Mesothelial cell of epicardium (in vitro differentiated cells): ENCODE measurements around the gene PRR23E. TPM values are rescaled to one million over a fixed set of nuclear protein-coding genes. Genes with fewer than 3 reads are reported as not detected.

Experiments used
- DNase-seq, 2 experiments: peaks; one replicate each; pipeline ENCODE4 v3.0.0; 2021; ENCODE audit warnings: low spot score in 2 of 2; ENCODE audit not compliant: unreplicated experiment in 2 of 2
- H3K27ac Mint-ChIP-seq: 2 replicates; pipeline ENCODE4 v1.8.0; 2021; ENCODE audit warnings: mixed read lengths
- H3K27me3 Mint-ChIP-seq: 2 replicates; pipeline ENCODE4 v1.8.0; 2021; ENCODE audit warnings: low read depth, mixed read lengths
- H3K36me3 Mint-ChIP-seq: 2 replicates; pipeline ENCODE4 v1.8.0; 2021; ENCODE audit warnings: mixed read lengths
- H3K4me1 Mint-ChIP-seq: 2 replicates; pipeline ENCODE4 v1.8.0; 2021; ENCODE audit warnings: mixed read lengths
- H3K4me3 Mint-ChIP-seq: 2 replicates; pipeline ENCODE4 v1.8.0; 2021; ENCODE audit warnings: mild to moderate bottlenecking, moderate library complexity, mixed read lengths
- H3K9me3 Mint-ChIP-seq: 2 replicates; pipeline ENCODE4 v1.8.0; 2021; ENCODE audit warnings: mixed read lengths
- total RNA-seq: library from RNA; stranded (reverse); gene quantifications from 3 replicates; pipeline ENCODE4 v1.2.1, GENCODE V29; 2021
- TF ChIP-seq, protein P1 (sequence below): fragments of 200-600 bp; sonication (generic); IDR thresholded peaks from one replicate; pipeline ENCODE4 v1.5.0; 2021; ENCODE audit warnings: antibody characterized with exemption; ENCODE audit not compliant: unreplicated experiment

The PRR23E gene
- total RNA-seq, 1 donor from 2014 or later: not detected

DNA sequence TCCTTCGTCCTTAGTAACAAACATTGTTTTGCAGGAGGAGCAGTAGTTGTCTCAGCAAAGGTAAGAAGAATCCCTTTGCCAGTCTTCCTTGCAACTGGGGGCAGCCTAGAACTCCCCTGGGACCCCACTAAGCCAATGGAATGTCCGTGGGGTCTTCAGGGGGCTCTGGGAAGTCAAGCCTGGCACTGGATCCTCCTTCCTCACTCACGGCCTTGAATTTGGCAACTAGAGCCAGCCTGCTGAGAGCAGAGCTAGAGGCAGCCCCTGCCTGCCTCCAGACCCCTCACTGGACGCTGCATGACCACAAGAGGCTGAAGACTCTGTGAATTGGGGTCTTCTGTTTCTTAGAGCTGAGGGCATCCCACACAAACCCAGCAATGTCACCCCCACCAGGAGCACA, 18.6 kb upstream of the PRR23E start:
- H3K27ac Mint-ChIP-seq: no peak overlapping the region
- DNase-seq: no peak
- TF ChIP-seq, protein P1, sequence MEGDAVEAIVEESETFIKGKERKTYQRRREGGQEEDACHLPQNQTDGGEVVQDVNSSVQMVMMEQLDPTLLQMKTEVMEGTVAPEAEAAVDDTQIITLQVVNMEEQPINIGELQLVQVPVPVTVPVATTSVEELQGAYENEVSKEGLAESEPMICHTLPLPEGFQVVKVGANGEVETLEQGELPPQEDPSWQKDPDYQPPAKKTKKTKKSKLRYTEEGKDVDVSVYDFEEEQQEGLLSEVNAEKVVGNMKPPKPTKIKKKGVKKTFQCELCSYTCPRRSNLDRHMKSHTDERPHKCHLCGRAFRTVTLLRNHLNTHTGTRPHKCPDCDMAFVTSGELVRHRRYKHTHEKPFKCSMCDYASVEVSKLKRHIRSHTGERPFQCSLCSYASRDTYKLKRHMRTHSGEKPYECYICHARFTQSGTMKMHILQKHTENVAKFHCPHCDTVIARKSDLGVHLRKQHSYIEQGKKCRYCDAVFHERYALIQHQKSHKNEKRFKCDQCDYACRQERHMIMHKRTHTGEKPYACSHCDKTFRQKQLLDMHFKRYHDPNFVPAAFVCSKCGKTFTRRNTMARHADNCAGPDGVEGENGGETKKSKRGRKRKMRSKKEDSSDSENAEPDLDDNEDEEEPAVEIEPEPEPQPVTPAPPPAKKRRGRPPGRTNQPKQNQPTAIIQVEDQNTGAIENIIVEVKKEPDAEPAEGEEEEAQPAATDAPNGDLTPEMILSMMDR: no peak
- H3K36me3 Mint-ChIP-seq: peaks cover 2% of the 10 kb centered on the region
- H3K27me3 Mint-ChIP-seq: peaks cover 56% of the 10 kb centered on the region
- no peak overlapping the region for H3K4me3 Mint-ChIP-seq
- peaks cover 26% of the 10 kb centered on the region for H3K4me1 Mint-ChIP-seq
- H3K9me3 Mint-ChIP-seq: peaks cover 22% of the 10 kb centered on the region

DNA sequence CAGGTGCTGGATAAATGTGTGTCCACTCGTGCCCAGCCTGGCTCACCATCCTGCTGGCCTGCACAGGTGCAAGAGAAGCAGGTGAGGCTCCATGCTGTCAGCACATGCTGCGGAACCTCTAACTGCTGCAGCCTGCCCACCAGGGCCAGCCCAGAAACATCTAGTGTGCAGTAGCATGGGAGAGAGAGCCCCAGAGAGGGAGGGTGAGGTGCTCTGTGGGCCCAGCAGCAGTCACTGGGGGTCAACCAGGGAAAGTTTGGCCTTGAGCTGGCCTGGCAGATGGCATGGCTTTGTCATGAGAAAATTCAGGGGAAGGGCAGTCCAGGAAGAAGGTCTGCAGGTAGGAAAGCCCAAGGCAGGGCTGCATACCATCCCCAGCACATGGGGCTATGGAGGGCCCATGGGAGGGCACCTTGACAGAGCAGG, 18.2 kb upstream of the PRR23E start:
- Mint-ChIP-seq H3K9me3 (peaks cover 26% of the 10 kb centered on the region), H3K27me3 (peaks cover 53% of the 10 kb centered on the region), H3K4me1 (peaks cover 26% of the 10 kb centered on the region), H3K36me3 (peaks cover 2% of the 10 kb centered on the region), H3K27ac (no peak overlapping the region), H3K4me3 (no peak overlapping the region)
- TF ChIP-seq, protein P1: no peak
- peak in 1 of 2 experiments; percentile 34 for DNase-seq

DNA sequence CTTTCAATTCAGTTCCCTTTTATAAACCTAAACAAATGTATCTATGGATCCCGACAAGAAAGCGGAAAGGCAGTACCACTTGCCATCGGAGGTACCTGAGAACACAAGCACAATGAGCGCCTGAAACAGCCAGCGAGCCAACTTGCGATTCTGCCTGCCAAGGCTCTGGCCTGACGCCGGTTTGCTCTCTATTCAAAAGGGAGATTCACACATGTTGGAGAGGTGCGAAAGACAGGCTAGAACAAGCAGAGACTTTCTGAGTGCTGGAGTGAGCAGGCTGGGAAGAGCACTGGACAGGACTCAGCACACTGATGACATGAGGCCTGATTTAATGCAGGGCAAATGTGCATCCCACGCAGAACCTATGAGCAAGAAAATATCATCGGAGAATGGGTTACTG, 17.7 kb upstream of the PRR23E start:
- peaks cover 2% of the 10 kb centered on the region for H3K36me3 Mint-ChIP-seq
- H3K27ac Mint-ChIP-seq: no peak overlapping the region
- DNase-seq: no peak
- H3K4me1 Mint-ChIP-seq: peaks cover 26% of the 10 kb centered on the region
- TF ChIP-seq, protein P1: no peak
- no peak overlapping the region for H3K4me3 Mint-ChIP-seq
- H3K9me3 Mint-ChIP-seq: peaks cover 31% of the 10 kb centered on the region
- H3K27me3 Mint-ChIP-seq: peaks cover 52% of the 10 kb centered on the region

DNA sequence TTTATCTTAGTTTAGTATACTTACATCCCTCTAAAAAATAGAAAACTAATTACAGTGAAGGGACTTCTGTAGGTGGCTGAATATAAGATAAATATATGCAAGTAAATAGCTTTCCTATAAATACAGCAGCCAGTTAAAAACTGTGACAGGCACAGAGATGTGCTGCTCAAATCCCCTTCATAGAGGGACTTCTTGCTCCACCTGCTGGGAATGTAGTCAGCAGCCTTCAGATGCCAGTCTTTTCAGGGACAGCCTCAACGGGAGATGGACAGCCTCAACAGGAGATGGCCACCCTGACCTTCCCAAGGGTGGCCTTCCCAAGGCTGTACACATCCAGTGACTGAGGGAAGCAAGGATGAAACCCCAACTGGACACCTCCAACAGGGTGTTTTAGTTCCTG, 15.7 kb upstream of the PRR23E start:
- peaks cover 33% of the 10 kb centered on the region for H3K9me3 Mint-ChIP-seq
- TF ChIP-seq, protein P1: no peak
- H3K4me3 Mint-ChIP-seq: no peak overlapping the region
- no peak overlapping the region for H3K27ac Mint-ChIP-seq
- peaks cover 2% of the 10 kb centered on the region for H3K36me3 Mint-ChIP-seq
- H3K4me1 Mint-ChIP-seq: peaks cover 13% of the 10 kb centered on the region
- DNase-seq: no peak
- peaks cover 35% of the 10 kb centered on the region for H3K27me3 Mint-ChIP-seq

DNA sequence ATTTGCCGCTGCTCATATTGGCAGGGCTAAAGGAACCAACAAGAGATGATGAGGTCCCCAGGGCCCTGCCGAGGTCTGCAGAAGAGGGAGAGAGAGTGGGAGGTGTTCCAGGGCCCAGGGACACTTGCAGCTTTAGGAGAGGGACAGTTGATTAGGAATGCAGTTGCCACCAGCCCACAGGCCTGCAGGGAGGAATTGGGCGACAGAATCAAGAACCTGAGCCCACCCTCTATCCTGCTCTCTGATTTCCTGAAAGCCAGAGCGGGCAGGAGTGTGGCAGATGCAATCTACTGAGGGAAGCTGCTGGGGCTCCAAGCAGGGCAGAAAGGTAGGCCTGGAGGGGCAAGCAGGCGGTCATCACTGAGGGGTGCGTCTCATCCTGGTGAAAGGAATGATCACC, 12.1 kb upstream of the PRR23E start:
- DNase-seq: no peak
- H3K4me3 Mint-ChIP-seq: no peak overlapping the region
- H3K27ac Mint-ChIP-seq: no peak overlapping the region

More for the DNA sequence above, 12.1 kb upstream of the PRR23E start:
- Mint-ChIP-seq H3K36me3 (peaks cover 2% of the 10 kb centered on the region), H3K4me1 (no peaks in the 10 kb centered on the region), H3K27me3 (peaks cover 12% of the 10 kb centered on the region), H3K9me3 (peaks cover 33% of the 10 kb centered on the region)
- TF ChIP-seq, protein P1: no peak
